Panc1 (cell line): ENCODE results near the gene GIGYF1.

Source experiments
- POLR2AphosphoS5 ChIP-seq: IDR thresholded peaks from 2 replicates; pipeline ENCODE4 v1.6.1; 2012; ENCODE audit warnings: mild to moderate bottlenecking, low read depth, low read length, moderate library complexity
- TF ChIP-seq, protein P1 (sequence below): fragments of 450-650 bp; IDR thresholded peaks from 2 replicates; pipeline ENCODE4 v1.5.1; 2017; ENCODE audit warnings: mild to moderate bottlenecking
- TF ChIP-seq, protein P2 (sequence below), 2 experiments: IDR thresholded peaks; 2 replicates each; pipeline ENCODE4 v1.6.1; 2011 to 2012; ENCODE audit warnings: low read depth in 2 of 2, control low read depth in 1 of 2, low read length in 1 of 2, mild to moderate bottlenecking in 1 of 2, moderate library complexity in 1 of 2; ENCODE audit not compliant: insufficient read depth in 1 of 2

DNA sequence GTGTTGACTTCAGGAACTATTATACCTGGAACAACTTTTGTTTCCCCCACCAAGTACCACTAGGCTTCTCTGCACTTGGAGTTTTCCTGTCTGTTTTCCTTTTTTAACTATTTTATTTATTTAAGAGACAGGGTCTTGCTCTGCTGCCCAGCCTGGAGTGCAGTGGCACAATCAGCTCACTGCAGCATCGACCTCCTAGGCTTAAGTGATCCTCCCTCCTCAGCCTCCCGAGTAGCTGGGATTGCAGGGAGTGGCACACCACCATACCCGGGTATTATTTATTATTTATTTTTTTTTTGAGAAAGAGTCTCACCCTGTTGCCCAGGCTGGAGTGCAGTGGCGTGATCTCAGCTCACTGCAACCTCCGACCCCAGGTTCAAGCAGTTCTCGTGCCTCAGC is 2.1 kb upstream of the GIGYF1 start:
- TF ChIP-seq, protein P1, sequence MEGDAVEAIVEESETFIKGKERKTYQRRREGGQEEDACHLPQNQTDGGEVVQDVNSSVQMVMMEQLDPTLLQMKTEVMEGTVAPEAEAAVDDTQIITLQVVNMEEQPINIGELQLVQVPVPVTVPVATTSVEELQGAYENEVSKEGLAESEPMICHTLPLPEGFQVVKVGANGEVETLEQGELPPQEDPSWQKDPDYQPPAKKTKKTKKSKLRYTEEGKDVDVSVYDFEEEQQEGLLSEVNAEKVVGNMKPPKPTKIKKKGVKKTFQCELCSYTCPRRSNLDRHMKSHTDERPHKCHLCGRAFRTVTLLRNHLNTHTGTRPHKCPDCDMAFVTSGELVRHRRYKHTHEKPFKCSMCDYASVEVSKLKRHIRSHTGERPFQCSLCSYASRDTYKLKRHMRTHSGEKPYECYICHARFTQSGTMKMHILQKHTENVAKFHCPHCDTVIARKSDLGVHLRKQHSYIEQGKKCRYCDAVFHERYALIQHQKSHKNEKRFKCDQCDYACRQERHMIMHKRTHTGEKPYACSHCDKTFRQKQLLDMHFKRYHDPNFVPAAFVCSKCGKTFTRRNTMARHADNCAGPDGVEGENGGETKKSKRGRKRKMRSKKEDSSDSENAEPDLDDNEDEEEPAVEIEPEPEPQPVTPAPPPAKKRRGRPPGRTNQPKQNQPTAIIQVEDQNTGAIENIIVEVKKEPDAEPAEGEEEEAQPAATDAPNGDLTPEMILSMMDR = no peak
- TF ChIP-seq, protein P2, sequence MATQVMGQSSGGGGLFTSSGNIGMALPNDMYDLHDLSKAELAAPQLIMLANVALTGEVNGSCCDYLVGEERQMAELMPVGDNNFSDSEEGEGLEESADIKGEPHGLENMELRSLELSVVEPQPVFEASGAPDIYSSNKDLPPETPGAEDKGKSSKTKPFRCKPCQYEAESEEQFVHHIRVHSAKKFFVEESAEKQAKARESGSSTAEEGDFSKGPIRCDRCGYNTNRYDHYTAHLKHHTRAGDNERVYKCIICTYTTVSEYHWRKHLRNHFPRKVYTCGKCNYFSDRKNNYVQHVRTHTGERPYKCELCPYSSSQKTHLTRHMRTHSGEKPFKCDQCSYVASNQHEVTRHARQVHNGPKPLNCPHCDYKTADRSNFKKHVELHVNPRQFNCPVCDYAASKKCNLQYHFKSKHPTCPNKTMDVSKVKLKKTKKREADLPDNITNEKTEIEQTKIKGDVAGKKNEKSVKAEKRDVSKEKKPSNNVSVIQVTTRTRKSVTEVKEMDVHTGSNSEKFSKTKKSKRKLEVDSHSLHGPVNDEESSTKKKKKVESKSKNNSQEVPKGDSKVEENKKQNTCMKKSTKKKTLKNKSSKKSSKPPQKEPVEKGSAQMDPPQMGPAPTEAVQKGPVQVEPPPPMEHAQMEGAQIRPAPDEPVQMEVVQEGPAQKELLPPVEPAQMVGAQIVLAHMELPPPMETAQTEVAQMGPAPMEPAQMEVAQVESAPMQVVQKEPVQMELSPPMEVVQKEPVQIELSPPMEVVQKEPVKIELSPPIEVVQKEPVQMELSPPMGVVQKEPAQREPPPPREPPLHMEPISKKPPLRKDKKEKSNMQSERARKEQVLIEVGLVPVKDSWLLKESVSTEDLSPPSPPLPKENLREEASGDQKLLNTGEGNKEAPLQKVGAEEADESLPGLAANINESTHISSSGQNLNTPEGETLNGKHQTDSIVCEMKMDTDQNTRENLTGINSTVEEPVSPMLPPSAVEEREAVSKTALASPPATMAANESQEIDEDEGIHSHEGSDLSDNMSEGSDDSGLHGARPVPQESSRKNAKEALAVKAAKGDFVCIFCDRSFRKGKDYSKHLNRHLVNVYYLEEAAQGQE (IDR thresholded peaks at IDR 0.05; ENCODE audit: insufficient read depth in 1 of 2, low read depth in 2 of 2, low read length in 1 of 2) = no peak
- TF ChIP-seq POLR2AphosphoS5 = no peak
